ENCODE measurements around the gene P2RX5.

The P2RX5 gene

GRCh38 chr17:3655766-3656165 lies 40.2 kb downstream of the P2RX5 start:
- no peak for DNase-seq

DNA sequence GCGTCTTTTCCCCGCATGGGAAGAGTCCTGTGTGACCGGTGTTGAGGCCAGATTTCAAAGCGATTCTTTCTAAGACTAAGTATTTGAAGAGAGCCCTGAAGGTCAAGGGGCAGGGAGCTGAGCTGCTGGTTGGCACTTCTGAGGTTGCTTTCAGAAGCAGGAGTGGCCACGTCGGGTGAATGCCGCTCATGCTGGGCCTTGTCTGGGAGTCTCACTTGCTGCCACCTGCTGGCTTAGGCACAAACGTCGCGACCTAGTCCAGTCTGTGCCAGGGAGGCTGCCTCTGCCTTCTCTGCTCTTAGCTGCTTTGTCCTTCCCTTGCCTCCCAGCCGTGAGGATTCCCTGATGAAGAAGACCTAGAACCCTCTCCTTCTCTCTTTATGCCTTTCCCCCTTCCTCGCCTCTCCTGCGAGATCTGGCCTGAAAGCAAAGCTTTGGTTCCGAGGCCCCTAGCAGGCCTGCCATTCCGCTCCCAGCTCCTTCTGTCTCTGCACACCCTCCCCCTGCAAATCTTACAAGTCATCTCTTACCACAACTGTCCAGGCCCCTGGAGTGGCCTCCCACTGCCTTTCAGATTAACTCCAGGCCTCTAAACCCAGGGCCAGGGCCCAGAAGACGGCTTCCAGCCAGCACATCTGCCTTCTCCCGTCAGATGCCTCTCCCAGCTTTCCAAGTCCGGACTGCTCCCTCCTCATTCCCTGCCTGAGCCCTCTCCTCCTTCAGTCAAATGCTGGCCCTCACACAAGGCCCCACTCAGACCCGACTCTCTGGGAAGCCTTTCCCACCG lies 48.0 kb downstream of the P2RX5 start:
- DNase-seq, result peak; percentile 74

DNA sequence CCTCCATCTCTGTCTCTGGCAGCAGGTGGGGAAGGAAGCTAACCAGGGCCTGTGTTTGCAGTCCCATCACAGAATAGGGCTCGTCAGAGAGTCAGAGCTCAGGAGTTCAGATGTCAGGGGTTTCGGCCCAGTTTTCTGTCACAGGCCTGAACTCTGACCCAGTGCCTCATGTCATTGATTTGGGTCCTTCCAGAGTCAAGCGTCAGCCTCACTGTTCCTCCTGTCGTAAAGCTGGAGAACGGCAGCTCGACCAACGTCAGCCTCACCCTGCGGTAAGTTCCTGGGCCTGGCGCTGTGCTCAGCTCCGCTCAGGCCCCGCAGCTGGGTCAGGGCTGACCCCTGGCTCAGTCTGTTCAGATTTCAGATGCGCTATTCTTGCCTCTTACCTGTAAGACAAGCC lies 48.7 kb downstream of the P2RX5 start:
- no peak for DNase-seq

DNA sequence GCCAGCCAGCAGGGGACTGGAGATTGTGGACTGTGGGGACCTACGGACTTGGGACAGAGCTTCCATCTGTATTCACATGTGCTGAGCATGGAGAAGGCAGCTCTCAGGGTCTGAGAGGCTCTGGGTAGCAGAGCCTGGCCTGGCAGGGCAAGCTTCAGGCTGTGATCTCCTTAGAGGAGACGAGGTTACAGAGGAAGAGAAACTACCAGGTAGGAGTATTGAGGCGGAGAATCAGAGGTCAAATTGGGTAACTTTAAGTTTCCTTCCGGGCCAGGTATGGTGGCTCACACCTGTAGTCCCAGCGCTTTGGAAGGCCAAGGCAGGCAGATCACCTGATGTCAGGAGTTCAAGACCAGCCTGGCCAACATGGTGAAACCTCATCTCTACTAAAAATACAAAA lies 50.6 kb downstream of the P2RX5 start:
- DNase-seq, result no peak

- DNase-seq, result no peak
Observed at GRCh38 chr17:3643889-3644349, 52.0 kb downstream of the P2RX5 start.

- no peak for DNase-seq
Observed at GRCh38 chr17:3641717-3642486, 54.1 kb downstream of the P2RX5 start.

DNA sequence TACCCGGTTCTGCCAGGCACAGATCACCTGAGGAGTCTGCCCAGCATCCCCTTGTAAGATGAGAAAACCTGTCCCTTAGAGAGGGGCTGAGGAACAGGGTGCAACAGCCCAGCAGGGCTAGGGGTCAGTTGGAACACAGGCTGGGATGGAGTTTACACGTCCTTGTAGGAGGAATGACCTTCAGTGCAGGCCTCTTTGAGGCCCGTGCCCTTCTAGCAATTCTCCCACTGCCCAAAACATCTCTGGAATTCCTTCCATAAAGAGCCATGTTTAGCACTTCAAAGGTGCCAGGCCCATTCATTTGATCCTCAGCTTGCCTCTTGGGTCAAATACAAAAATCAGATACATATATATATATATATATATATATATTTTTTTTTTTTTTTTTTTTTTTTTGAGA lies 54.9 kb downstream of the P2RX5 start:
- DNase-seq, result no peak

DNA sequence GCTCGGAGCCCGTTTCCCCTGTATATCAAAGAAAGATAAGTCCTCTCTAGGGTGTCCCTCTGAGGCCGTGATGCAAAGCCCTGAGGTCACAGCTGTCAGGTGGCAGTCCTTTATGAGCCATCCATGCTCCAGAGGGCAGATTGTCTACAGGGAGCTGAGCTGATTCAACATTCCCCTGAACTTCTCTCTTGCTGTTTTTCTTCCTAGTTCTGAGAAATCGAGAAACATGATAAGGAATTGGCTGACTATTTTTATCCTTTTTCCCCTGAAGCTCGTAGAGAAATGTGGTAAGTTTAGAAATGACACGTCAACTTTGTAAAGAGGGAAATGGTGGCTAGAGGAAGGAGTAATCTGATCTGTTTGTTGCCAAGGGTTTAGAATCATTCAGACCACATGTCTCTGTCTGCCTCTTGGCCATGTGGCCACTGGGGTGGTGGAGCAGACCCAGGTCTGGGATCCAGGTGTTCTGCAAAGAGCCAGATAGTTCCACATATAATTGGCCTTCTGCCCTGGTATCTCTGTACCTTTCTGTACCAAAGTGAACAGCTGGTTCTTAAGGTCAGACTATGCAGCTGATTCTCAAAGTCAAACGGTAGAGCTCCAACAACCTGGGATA lies 55.9 kb downstream of the P2RX5 start:
- DNase-seq, result peak; percentile 54

GRCh38 chr17:3636908-3637373 lies 59.0 kb downstream of the P2RX5 start:
- DNase-seq, result peak; percentile 31

- peak; percentile 99 for DNase-seq
Observed at GRCh38 chr17:3636154-3636907, 59.6 kb downstream of the P2RX5 start, which contains the start of the genes CTNS and SHPK. CTNS (plus strand) TSS chr17:3636760; CDS start chr17:3640207, 3,447 bp downstream. SHPK (minus strand) TSS chr17:3636250; CDS start chr17:3636219, 31 bp downstream.

- peak; percentile 73 for DNase-seq
Observed at GRCh38 chr17:3635474-3636153, 60.3 kb downstream of the P2RX5 start.

- DNase-seq, result no peak
Observed at GRCh38 chr17:3632287-3632686, 63.7 kb downstream of the P2RX5 start.

DNA sequence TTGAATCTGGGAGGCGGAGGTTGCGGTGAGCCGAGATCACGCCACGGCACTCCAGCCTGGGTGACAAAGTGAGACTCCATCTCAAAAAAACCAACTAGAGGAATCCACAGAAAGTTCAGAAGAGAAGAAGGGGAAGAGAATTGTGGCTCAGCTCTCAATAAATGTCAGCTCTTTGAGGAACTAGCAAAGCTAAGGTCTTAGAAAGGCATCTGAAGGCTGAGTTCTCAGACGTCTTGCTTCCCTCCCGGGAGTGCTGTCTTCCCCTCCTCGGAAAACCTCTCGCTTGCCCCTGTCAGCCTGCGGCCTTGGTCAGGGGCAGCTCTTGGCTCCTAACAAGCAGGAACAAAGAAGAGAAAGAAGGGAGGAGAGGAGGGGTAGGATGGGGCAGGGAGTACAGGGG lies 65.2 kb downstream of the P2RX5 start:
- DNase-seq, result no peak

DNA sequence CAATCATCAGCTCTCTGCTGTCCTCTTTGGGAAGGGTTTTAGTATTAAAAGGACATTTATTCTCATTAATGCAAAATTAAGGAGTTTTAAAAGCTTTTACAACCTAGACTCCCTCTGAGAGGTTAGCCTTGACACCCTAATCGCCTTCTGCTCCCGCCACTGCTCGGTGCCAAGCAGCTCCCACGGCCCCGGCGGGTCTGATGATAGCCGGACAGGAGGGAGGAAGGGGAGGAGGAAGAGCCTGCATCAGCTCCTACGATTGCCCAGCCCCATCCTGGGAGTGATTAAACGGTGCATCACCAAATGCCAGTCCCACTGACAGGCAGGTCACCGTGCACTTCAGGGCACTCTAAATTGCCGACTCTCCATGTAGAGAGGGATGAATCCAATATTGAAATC lies 68.2 kb downstream of the P2RX5 start:
- no peak for DNase-seq

- DNase-seq, result no peak
Observed at GRCh38 chr17:3626831-3627768, 68.9 kb downstream of the P2RX5 start.

Data from NCI-H82 (cell line).